Mesothelial cell of epicardium (in vitro differentiated cells): ENCODE data around the gene HIKESHI. TPM values are rescaled to one million over a fixed set of nuclear protein-coding genes. Genes with fewer than 3 reads are reported as not detected.

Source experiments
- DNase-seq, 2 experiments: peaks; one replicate each; pipeline ENCODE4 v3.0.0; 2021; ENCODE audit warnings: low spot score in 2 of 2; ENCODE audit not compliant: unreplicated experiment in 2 of 2
- H3K27ac Mint-ChIP-seq: 2 replicates; pipeline ENCODE4 v1.8.0; 2021; ENCODE audit warnings: mixed read lengths
- H3K27me3 Mint-ChIP-seq: 2 replicates; pipeline ENCODE4 v1.8.0; 2021; ENCODE audit warnings: low read depth, mixed read lengths
- H3K36me3 Mint-ChIP-seq: 2 replicates; pipeline ENCODE4 v1.8.0; 2021; ENCODE audit warnings: mixed read lengths
- H3K4me1 Mint-ChIP-seq: 2 replicates; pipeline ENCODE4 v1.8.0; 2021; ENCODE audit warnings: mixed read lengths
- H3K4me3 Mint-ChIP-seq: 2 replicates; pipeline ENCODE4 v1.8.0; 2021; ENCODE audit warnings: mild to moderate bottlenecking, moderate library complexity, mixed read lengths
- H3K9me3 Mint-ChIP-seq: 2 replicates; pipeline ENCODE4 v1.8.0; 2021; ENCODE audit warnings: mixed read lengths
- CTCF ChIP-seq: fragments of 200-600 bp; sonication (generic); IDR thresholded peaks from one replicate; pipeline ENCODE4 v1.5.0; 2021; ENCODE audit warnings: antibody characterized with exemption; ENCODE audit not compliant: unreplicated experiment
- total RNA-seq: library from RNA; stranded (reverse); gene quantifications from 3 replicates; pipeline ENCODE4 v1.2.1, GENCODE V29; 2021

The HIKESHI gene
- total RNA-seq, 1 donor from 2014 or later: 38.0 TPM

- Mint-ChIP-seq H3K9me3 (peaks cover 12% of the 10 kb centered on the region), H3K27me3 (no peaks in the 10 kb centered on the region), H3K36me3 (no peaks in the 10 kb centered on the region), H3K27ac (no peak overlapping the region), H3K4me1 (peaks cover 20% of the 10 kb centered on the region), H3K4me3 (no peak overlapping the region)
- no peak for TF ChIP-seq CTCF
- no peak for DNase-seq
Observed at GRCh38 chr11:86360775-86361395, 58.8 kb downstream of the HIKESHI start.

- DNase-seq: no peak
- no peak overlapping the region for H3K27ac Mint-ChIP-seq
- peaks cover 12% of the 10 kb centered on the region for H3K9me3 Mint-ChIP-seq
- H3K4me3 Mint-ChIP-seq: no peak overlapping the region
- TF ChIP-seq CTCF: no peak
- no peaks in the 10 kb centered on the region for H3K27me3 Mint-ChIP-seq
- peaks cover 10% of the 10 kb centered on the region for H3K4me1 Mint-ChIP-seq
- no peaks in the 10 kb centered on the region for H3K36me3 Mint-ChIP-seq
Observed at GRCh38 chr11:86363424-86363823, 61.4 kb downstream of the HIKESHI start.

- Mint-ChIP-seq H3K36me3 (peaks cover 4% of the 10 kb centered on the region), H3K9me3 (peaks cover 26% of the 10 kb centered on the region), H3K4me1 (no peaks in the 10 kb centered on the region), H3K27me3 (no peaks in the 10 kb centered on the region), H3K27ac (no peak overlapping the region), H3K4me3 (no peak overlapping the region)
- no peak for TF ChIP-seq CTCF
- DNase-seq: no peak
Observed at GRCh38 chr11:86365546-86365945, 63.5 kb downstream of the HIKESHI start.

GRCh38 chr11:86369668-86370067, 67.6 kb downstream of the HIKESHI start:
- TF ChIP-seq CTCF: no peak
- DNase-seq: no peak
- H3K27me3 Mint-ChIP-seq: no peaks in the 10 kb centered on the region
- H3K36me3 Mint-ChIP-seq: peaks cover 13% of the 10 kb centered on the region
- H3K4me1 Mint-ChIP-seq: peaks cover 8% of the 10 kb centered on the region
- H3K27ac Mint-ChIP-seq: no peak overlapping the region
- peaks cover 24% of the 10 kb centered on the region for H3K9me3 Mint-ChIP-seq
- no peak overlapping the region for H3K4me3 Mint-ChIP-seq

- Mint-ChIP-seq H3K36me3 (peaks cover 13% of the 10 kb centered on the region), H3K9me3 (peaks cover 24% of the 10 kb centered on the region), H3K4me1 (peaks cover 8% of the 10 kb centered on the region), H3K27me3 (no peaks in the 10 kb centered on the region), H3K27ac (no peak overlapping the region), H3K4me3 (no peak overlapping the region)
- DNase-seq: no peak
- no peak for TF ChIP-seq CTCF
Observed at GRCh38 chr11:86370171-86370570, 68.1 kb downstream of the HIKESHI start.
